HepG2 (cell line): ENCODE data around the gene ARHGEF26. TPM values are rescaled to one million over a fixed set of nuclear protein-coding genes. Genes with fewer than 3 reads are reported as not detected.

Experiments used
- ATAC-seq: fragments of 200-7000 bp; cut with Tn5 transposase; 3 replicates; pipeline ENCODE4 v1.9.1; 2020; ENCODE audit warnings: mild to moderate bottlenecking, moderate library complexity
- BruUV-seq: library from RNA; stranded (reverse); fragments of 400-500 nt; replicated peaks from 2 replicates; lab custom pipeline; 2021; lab: Mats Ljungman, UMichigan
- CTCF ChIA-PET: fragments of 300-600 bp; formaldehyde crosslinking; extraction: SDS; loops from one replicate; lab custom pipeline; 2021; ENCODE audit warnings: low total read pairs, inconsistent platforms, low intra/inter-chr PET ratio; lab: Yijun Ruan, JAX
- POLR2A ChIA-PET: fragments of 350-600 bp; sonication (Branson Sonifier 250); formaldehyde crosslinking; loops from one replicate; lab custom pipeline; 2020; ENCODE audit warnings: antibody characterized with exemption, inconsistent platforms; lab: Yijun Ruan, JAX
- DNase-seq: peaks from one replicate; pipeline ENCODE4 v3.0.0-alpha.2; 2015; ENCODE audit warnings: low spot score
- FAIRE-seq: peaks from 3 replicates; lab custom pipeline; 2011; peaks lifted over from hg19 to GRCh38; lab: Jason Lieb, UNC
- H2AFZ ChIP-seq: one replicate; pipeline ENCODE4 v1.6.1; 2011; ENCODE audit warnings: low read length, inconsistent platforms
- H3K27ac ChIP-seq: fragments of 300-600 bp; 3 replicates; pipeline ENCODE4 v1.8.0; 2011; ENCODE audit warnings: mixed run types, mild to moderate bottlenecking, mixed read lengths, low read length, inconsistent platforms; ENCODE audit not compliant: insufficient read depth; ENCODE audit errors: extremely low read length
- H3K27me3 ChIP-seq, 2 experiments: fragments of 200-600 bp in 1 of 2; 2 replicates in 1 of 2; 3 replicates in 1 of 2; pipeline versions ENCODE4 v1.6.0 to v1.8.0; 2011; ENCODE audit warnings: low read length in 2 of 2, mild to moderate bottlenecking in 2 of 2, moderate library complexity in 2 of 2, inconsistent platforms in 1 of 2; ENCODE audit not compliant: insufficient read depth in 2 of 2, control insufficient read depth in 1 of 2
- H3K36me3 ChIP-seq, 2 experiments: fragments of 200-600 bp in 1 of 2; replicated peaks in 1 of 2; 2 replicates in 1 of 2; 3 replicates in 1 of 2; pipeline versions ENCODE4 v1.5.1 to v1.8.0; 2011; ENCODE audit warnings: low read length in 2 of 2, inconsistent platforms in 1 of 2; ENCODE audit not compliant: insufficient read depth in 2 of 2, control insufficient read depth in 1 of 2
- H3K4me1 ChIP-seq: 2 replicates; pipeline ENCODE4 v1.5.1; 2012; ENCODE audit warnings: low read length, inconsistent platforms; ENCODE audit not compliant: insufficient read depth
- H3K4me2 ChIP-seq: 2 replicates; pipeline ENCODE4 v1.6.0; 2011; ENCODE audit warnings: low read depth, low read length, inconsistent platforms
- H3K4me3 ChIP-seq, 3 experiments: fragments of 200-600 bp in 1 of 3; sonication (generic), shearing (Covaris generic) in 1 of 3; replicated peaks in 1 of 3; 2 replicates each; pipeline ENCODE4 v1.5.1; 2011 to 2016; ENCODE audit warnings: low read length in 3 of 3, inconsistent platforms in 2 of 3, low read depth in 2 of 3, mild to moderate bottlenecking in 2 of 3, control low read depth in 1 of 3, mixed read lengths in 1 of 3; ENCODE audit not compliant: insufficient read depth in 1 of 3
- H3K79me2 ChIP-seq: one replicate; pipeline ENCODE4 v1.6.1; 2011; ENCODE audit warnings: low read length, inconsistent platforms; ENCODE audit not compliant: insufficient read depth
- H3K9ac ChIP-seq: 2 replicates; pipeline ENCODE4 v1.6.0; 2011; ENCODE audit warnings: mild to moderate bottlenecking, low read depth, low read length, inconsistent platforms; ENCODE audit not compliant: insufficient read depth
- H3K9me3 ChIP-seq: 2 replicates; pipeline ENCODE4 v1.5.1; 2012; ENCODE audit warnings: mild to moderate bottlenecking, low read length
- H4K20me1 ChIP-seq: 2 replicates; pipeline ENCODE4 v1.6.0; 2011; ENCODE audit warnings: inconsistent platforms, mild to moderate bottlenecking, low read length, moderate library complexity; ENCODE audit not compliant: insufficient read depth
- DDIT3 ChIP-seq: sonication (generic); formaldehyde crosslinking; IDR thresholded peaks from 2 replicates; pipeline ENCODE4 v1.4.0; 2020; ENCODE audit warnings: mild to moderate bottlenecking, missing genetic modification reagents
- FOXP4 ChIP-seq: sonication (generic); formaldehyde crosslinking; IDR thresholded peaks from 2 replicates; pipeline ENCODE4 v1.4.0; 2020; ENCODE audit warnings: missing genetic modification reagents
- HMG20B ChIP-seq: conservative IDR thresholded peaks from 2 replicates; pipeline ENCODE4 v1.6.1; 2016; ENCODE audit warnings: missing genetic modification reagents, missing compliant biosample characterization
- IRX3 ChIP-seq: sonication (generic); formaldehyde crosslinking; IDR thresholded peaks from 2 replicates; pipeline ENCODE4 v1.8.1; 2023; ENCODE audit warnings: mild to moderate bottlenecking, low read depth, missing genetic modification reagents, borderline replicate concordance
- RBM22 ChIP-seq: fragments of 200-400 bp; formaldehyde crosslinking; optimal IDR thresholded peaks from 2 replicates; pipeline ENCODE3; 2017; ENCODE audit warnings: mild to moderate bottlenecking, low read length, moderate library complexity
- TBL1XR1 ChIP-seq: fragments of 150-350 bp; IDR thresholded peaks from 2 replicates; pipeline ENCODE4 v1.6.1; 2014; ENCODE audit warnings: borderline replicate concordance, low read length; ENCODE audit not compliant: partially characterized antibody
- ZBTB49 ChIP-seq: sonication (generic); formaldehyde crosslinking; IDR thresholded peaks from 2 replicates; pipeline ENCODE4 v1.4.0; 2020; ENCODE audit warnings: missing genetic modification reagents, borderline replicate concordance
- ZFP37 ChIP-seq: sonication (generic); formaldehyde crosslinking; IDR thresholded peaks from 2 replicates; pipeline ENCODE4 v1.4.0; 2020; ENCODE audit warnings: missing genetic modification reagents, borderline replicate concordance
- ZFP82 ChIP-seq: sonication (generic); formaldehyde crosslinking; IDR thresholded peaks from 2 replicates; pipeline ENCODE4 v1.5.1; 2020; ENCODE audit warnings: mild to moderate bottlenecking, missing genetic modification reagents, borderline replicate concordance
- ZKSCAN1 ChIP-seq: fragments of 150-350 bp; IDR thresholded peaks from 2 replicates; pipeline ENCODE4 v1.6.1; 2014; ENCODE audit warnings: low read length
- ZNF280B ChIP-seq: sonication (generic); formaldehyde crosslinking; IDR thresholded peaks from 2 replicates; pipeline ENCODE4 v1.5.0; 2020; ENCODE audit warnings: missing genetic modification reagents, mild to moderate bottlenecking, borderline replicate concordance
- ZNF33B ChIP-seq: sonication (generic); formaldehyde crosslinking; IDR thresholded peaks from 2 replicates; pipeline ENCODE4 v1.5.1; 2020; ENCODE audit warnings: mild to moderate bottlenecking, missing genetic modification reagents
- ZNF362 ChIP-seq: sonication (generic); formaldehyde crosslinking; IDR thresholded peaks from 2 replicates; pipeline ENCODE4 v1.4.0; 2020; ENCODE audit warnings: missing genetic modification reagents, mild to moderate bottlenecking, borderline replicate concordance
- ZNF441 ChIP-seq: sonication (generic); formaldehyde crosslinking; IDR thresholded peaks from 2 replicates; pipeline ENCODE4 v1.7.0; 2021; ENCODE audit warnings: missing genetic modification reagents, borderline replicate concordance
- ZNF451 ChIP-seq: sonication (generic); formaldehyde crosslinking; IDR thresholded peaks from 2 replicates; pipeline ENCODE4 v1.5.0; 2020; ENCODE audit warnings: mild to moderate bottlenecking, missing genetic modification reagents
- ZNF740 ChIP-seq: sonication (generic); formaldehyde crosslinking; IDR thresholded peaks from 2 replicates; pipeline ENCODE4 v1.4.0; 2020; ENCODE audit warnings: missing genetic modification reagents
- ZNF766 ChIP-seq: sonication (generic); formaldehyde crosslinking; IDR thresholded peaks from 2 replicates; pipeline ENCODE4 v1.5.0; 2020; ENCODE audit warnings: missing genetic modification reagents, borderline replicate concordance
- in situ Hi-C: cut with HindIII; loops from 2 replicates; pipeline ENCODE4 v1.10.0; 2017; ENCODE audit warnings: low pct_unique_long_range_greater_than_20kb; ENCODE audit not compliant: extremely low pct_ligation_motif_present
- intact Hi-C: fragments of 100-400 bp; cut with micrococcal nuclease; formaldehyde crosslinking; loops from one replicate; pipeline ENCODE4 v1.10.0; 2022; ENCODE audit not compliant: unreplicated experiment
- polyA plus RNA-seq, 8 experiments: library from polyadenylated mRNA; depleted of rRNA in 3 of 8; stranded (reverse) in 7 of 8; unstranded in 1 of 8; fragments of >200 nt; fragmentation: Illumina TruSeq in 4 of 8; extraction: Trizol in 4 of 8; gene quantifications; 2 replicates each; pipeline versions ENCODE4 v1.2.1 to v1.2.3, GENCODE V29; 2011 to 2016; ENCODE audit warnings: low read depth in 4 of 8, missing spikeins in 1 of 8, mixed read lengths in 1 of 8; ENCODE audit not compliant: insufficient read depth in 1 of 8
- total RNA-seq, 5 experiments: library from RNA; depleted of rRNA; stranded (reverse); fragments of >200 nt; fragmentation: Illumina TruSeq; extraction: Trizol; gene quantifications; 2 replicates each; pipeline ENCODE4 v1.2.3, GENCODE V29; 2016; ENCODE audit warnings: low read depth in 1 of 5

ARHGEF26 gene
- total and polyA plus RNA-seq, 2 of the 13 experiments (the other 11 are each of a cell fraction or from before 2014, with no cell fraction given) = 0.74 to 6.1 TPM

- TF ChIP-seq ZBTB49 (no peak), ZNF766 (no peak), IRX3 (CRISPR knock-in tag) (no peak), RBM22 (no peak), ZKSCAN1 (no peak), DDIT3 (no peak), ZFP37 (no peak), ZNF33B (CRISPR knock-in tag) (no peak)
These were observed 99.3 kb downstream of the ARHGEF26 start (continued) for GRCh38 chr3:154220462-154220861.

- no peak overlapping the region for H3K27ac ChIP-seq
- ChIA-PET POLR2A (no interaction called here), CTCF (no interaction called here)
- ATAC-seq = no peak
- no peak overlapping the region for H2AFZ ChIP-seq
- H4K20me1 ChIP-seq = no peaks in the 10 kb centered on the region
- no peaks in the 10 kb centered on the region for H3K9me3 ChIP-seq
- no peak overlapping the region for H3K9ac ChIP-seq
- no peaks in the 10 kb centered on the region for H3K79me2 ChIP-seq
- DNase-seq = no peak
- BruUV-seq = no TSS peak
- in situ Hi-C loops (no loop called here), intact Hi-C loops (loop anchor here (10.0 kb wide), 1 partner anchor 99 kb away; the partner anchor contains the start of gene ARHGEF26)
- no peaks in the 10 kb centered on the region for H3K27me3 ChIP-seq
- no peak overlapping the region for H3K4me3 ChIP-seq
- no peak for FAIRE-seq
- no peak overlapping the region for H3K4me2 ChIP-seq
- no peaks in the 10 kb centered on the region for H3K36me3 ChIP-seq
- peaks cover 11% of the 10 kb centered on the region for H3K4me1 ChIP-seq
- no peak for TF ChIP-seq ZNF362 (CRISPR knock-in tag)
- TF ChIP-seq ZFP82 (CRISPR knock-in tag) = no peak
- no peak for TF ChIP-seq ZNF441
- no peak for TF ChIP-seq FOXP4
- no peak for TF ChIP-seq HMG20B
- no peak for TF ChIP-seq ZNF740
- no peak for TF ChIP-seq TBL1XR1
- TF ChIP-seq ZNF280B (CRISPR knock-in tag) = no peak
- no peak for TF ChIP-seq ZNF451 (CRISPR knock-in tag)
These were observed 102.3 kb downstream of the ARHGEF26 start for GRCh38 chr3:154223519-154223918.
